GM12872 (cell line): ENCODE results near the gene FGF3.

ENCODE experiments used
- CTCF ChIP-seq: IDR thresholded peaks from 3 replicates; pipeline ENCODE4 v1.5.1; 2011; ENCODE audit warnings: low read depth, mild to moderate bottlenecking, low read length, moderate library complexity; ENCODE audit not compliant: insufficient read depth

The FGF3 gene

GRCh38 chr11:69814902-69815301 is 4.3 kb downstream of the FGF3 start:
- no peak for TF ChIP-seq CTCF

GRCh38 chr11:69814411-69814810 is 4.8 kb downstream of the FGF3 start:
- no peak for TF ChIP-seq CTCF

GRCh38 chr11:69813839-69814238 is 5.4 kb downstream of the FGF3 start:
- TF ChIP-seq CTCF, result no peak

- TF ChIP-seq CTCF, result no peak
Measured at GRCh38 chr11:69812946-69813345, 6.3 kb downstream of the FGF3 start.

- no peak for TF ChIP-seq CTCF
Measured at GRCh38 chr11:69812256-69812655, 7.0 kb downstream of the FGF3 start.

- TF ChIP-seq CTCF, result no peak
Measured at GRCh38 chr11:69811431-69811830, 7.8 kb downstream of the FGF3 start.

GRCh38 chr11:69810289-69811118 is 8.7 kb downstream of the FGF3 start:
- TF ChIP-seq CTCF, result no peak
